HL-60 (cell line): ENCODE results near the gene THEM5.

Source experiments
- DNase-seq, 2 experiments: peaks; one replicate each; pipeline ENCODE4 v3.0.0-alpha.2; 2010 to 2020; ENCODE audit warnings: low read depth in 1 of 2, low spot score in 1 of 2
- H3K27ac ChIP-seq: fragments of 250-450 bp; sonication (Bioruptor Pico); replicated peaks from 2 replicates; pipeline ENCODE4 v1.5.1; 2020; ENCODE audit warnings: mild to moderate bottlenecking, moderate library complexity
- H3K27me3 ChIP-seq: fragments of 250-450 bp; sonication (Bioruptor Pico); 2 replicates; pipeline ENCODE4 v1.5.1; 2021; ENCODE audit warnings: mild to moderate bottlenecking, moderate library complexity; ENCODE audit not compliant: insufficient read depth, poor library complexity, severe bottlenecking
- H3K4me3 ChIP-seq: replicated peaks from 2 replicates; pipeline ENCODE4 v1.5.1; 2011; ENCODE audit warnings: mild to moderate bottlenecking, control low read depth, low read length; ENCODE audit not compliant: insufficient read depth
- GABPA ChIP-seq: IDR thresholded peaks from 2 replicates; pipeline ENCODE4 v1.6.1; 2012; ENCODE audit warnings: low read depth
- POLR2AphosphoS5 ChIP-seq: IDR thresholded peaks from 2 replicates; pipeline ENCODE4 v1.6.1; 2012; ENCODE audit warnings: low read depth
- SPI1 ChIP-seq: IDR thresholded peaks from 2 replicates; pipeline ENCODE4 v1.6.1; 2012; ENCODE audit warnings: low read depth, mild to moderate bottlenecking, borderline replicate concordance
- TF ChIP-seq, protein P1 (sequence below): IDR thresholded peaks from 2 replicates; pipeline ENCODE4 v1.6.1; 2012; ENCODE audit warnings: low read depth; ENCODE audit not compliant: insufficient replicate concordance
- TF ChIP-seq, protein P2 (sequence below): IDR thresholded peaks from one replicate; pipeline ENCODE4 v1.5.1; 2011; ENCODE audit warnings: low read length, control low read depth, inconsistent platforms; ENCODE audit not compliant: insufficient read depth

The THEM5 gene

GRCh38 chr1:151839457-151840403 lies 13.8 kb downstream of the THEM5 start, which contains the start of gene C2CD4D:
C2CD4D (minus strand) TSS chr1:151839820; CDS start chr1:151838989, 831 bp downstream.
- DNase-seq, result no peak
- TF ChIP-seq SPI1 (no peak), POLR2AphosphoS5 (no peak), GABPA (no peak)
- TF ChIP-seq, protein P1, sequence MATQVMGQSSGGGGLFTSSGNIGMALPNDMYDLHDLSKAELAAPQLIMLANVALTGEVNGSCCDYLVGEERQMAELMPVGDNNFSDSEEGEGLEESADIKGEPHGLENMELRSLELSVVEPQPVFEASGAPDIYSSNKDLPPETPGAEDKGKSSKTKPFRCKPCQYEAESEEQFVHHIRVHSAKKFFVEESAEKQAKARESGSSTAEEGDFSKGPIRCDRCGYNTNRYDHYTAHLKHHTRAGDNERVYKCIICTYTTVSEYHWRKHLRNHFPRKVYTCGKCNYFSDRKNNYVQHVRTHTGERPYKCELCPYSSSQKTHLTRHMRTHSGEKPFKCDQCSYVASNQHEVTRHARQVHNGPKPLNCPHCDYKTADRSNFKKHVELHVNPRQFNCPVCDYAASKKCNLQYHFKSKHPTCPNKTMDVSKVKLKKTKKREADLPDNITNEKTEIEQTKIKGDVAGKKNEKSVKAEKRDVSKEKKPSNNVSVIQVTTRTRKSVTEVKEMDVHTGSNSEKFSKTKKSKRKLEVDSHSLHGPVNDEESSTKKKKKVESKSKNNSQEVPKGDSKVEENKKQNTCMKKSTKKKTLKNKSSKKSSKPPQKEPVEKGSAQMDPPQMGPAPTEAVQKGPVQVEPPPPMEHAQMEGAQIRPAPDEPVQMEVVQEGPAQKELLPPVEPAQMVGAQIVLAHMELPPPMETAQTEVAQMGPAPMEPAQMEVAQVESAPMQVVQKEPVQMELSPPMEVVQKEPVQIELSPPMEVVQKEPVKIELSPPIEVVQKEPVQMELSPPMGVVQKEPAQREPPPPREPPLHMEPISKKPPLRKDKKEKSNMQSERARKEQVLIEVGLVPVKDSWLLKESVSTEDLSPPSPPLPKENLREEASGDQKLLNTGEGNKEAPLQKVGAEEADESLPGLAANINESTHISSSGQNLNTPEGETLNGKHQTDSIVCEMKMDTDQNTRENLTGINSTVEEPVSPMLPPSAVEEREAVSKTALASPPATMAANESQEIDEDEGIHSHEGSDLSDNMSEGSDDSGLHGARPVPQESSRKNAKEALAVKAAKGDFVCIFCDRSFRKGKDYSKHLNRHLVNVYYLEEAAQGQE, result no peak
- TF ChIP-seq, protein P2, sequence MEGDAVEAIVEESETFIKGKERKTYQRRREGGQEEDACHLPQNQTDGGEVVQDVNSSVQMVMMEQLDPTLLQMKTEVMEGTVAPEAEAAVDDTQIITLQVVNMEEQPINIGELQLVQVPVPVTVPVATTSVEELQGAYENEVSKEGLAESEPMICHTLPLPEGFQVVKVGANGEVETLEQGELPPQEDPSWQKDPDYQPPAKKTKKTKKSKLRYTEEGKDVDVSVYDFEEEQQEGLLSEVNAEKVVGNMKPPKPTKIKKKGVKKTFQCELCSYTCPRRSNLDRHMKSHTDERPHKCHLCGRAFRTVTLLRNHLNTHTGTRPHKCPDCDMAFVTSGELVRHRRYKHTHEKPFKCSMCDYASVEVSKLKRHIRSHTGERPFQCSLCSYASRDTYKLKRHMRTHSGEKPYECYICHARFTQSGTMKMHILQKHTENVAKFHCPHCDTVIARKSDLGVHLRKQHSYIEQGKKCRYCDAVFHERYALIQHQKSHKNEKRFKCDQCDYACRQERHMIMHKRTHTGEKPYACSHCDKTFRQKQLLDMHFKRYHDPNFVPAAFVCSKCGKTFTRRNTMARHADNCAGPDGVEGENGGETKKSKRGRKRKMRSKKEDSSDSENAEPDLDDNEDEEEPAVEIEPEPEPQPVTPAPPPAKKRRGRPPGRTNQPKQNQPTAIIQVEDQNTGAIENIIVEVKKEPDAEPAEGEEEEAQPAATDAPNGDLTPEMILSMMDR, result no peak
- Histone ChIP-seq H3K4me3 (peak within 1 kb of the TSS; percentile 23), H3K27me3 (peaks cover 31% of the 10 kb centered on the region), H3K27ac (no peak within 1 kb of the TSS)

GRCh38 chr1:151839082-151839412 lies 14.5 kb downstream of the THEM5 start:
- peaks cover 31% of the 10 kb centered on the region for H3K27me3 ChIP-seq
- DNase-seq, result no peak
- 0 out of 2 replicates have a peak overlapping the region, but pooled peaks have one; percentile 23 for H3K4me3 ChIP-seq
- TF ChIP-seq, protein P2, result no peak
- TF ChIP-seq, protein P1, result no peak
- H3K27ac ChIP-seq, result no peak overlapping the region

GRCh38 chr1:151838222-151839081 lies 15.1 kb downstream of the THEM5 start:
- Histone ChIP-seq H3K27ac (no peak overlapping the region), H3K27me3 (peaks cover 31% of the 10 kb centered on the region), H3K4me3 (peak overlapping the region; percentile 23)
- no peak for DNase-seq
- TF ChIP-seq POLR2AphosphoS5, result no peak
- TF ChIP-seq, protein P2, result no peak
- no peak for TF ChIP-seq SPI1
- no peak for TF ChIP-seq GABPA
- TF ChIP-seq, protein P1, result no peak
